Measurements from ENCODE around the gene SPOCK3.

GRCh38 chr4:166896254-166896653 is 338.0 kb downstream of the SPOCK3 start:
- TF ChIP-seq YY1 (IDR thresholded peaks at IDR 0.05; ENCODE audit: low read depth) (no peak), TAF1 (IDR thresholded peaks at IDR 0.05; ENCODE audit: low read depth) (no peak), REST (IDR thresholded peaks at IDR 0.05; ENCODE audit: low read depth) (no peak), TCF12 (IDR thresholded peaks at IDR 0.05; ENCODE audit: low read depth) (no peak), CREB1 (IDR thresholded peaks at IDR 0.05; ENCODE audit: low read depth) (no peak), TEAD4 (IDR thresholded peaks at IDR 0.05) (no peak), ZBTB7A (IDR thresholded peaks at IDR 0.05; ENCODE audit: low read depth) (no peak)
- TF ChIP-seq, protein P1, sequence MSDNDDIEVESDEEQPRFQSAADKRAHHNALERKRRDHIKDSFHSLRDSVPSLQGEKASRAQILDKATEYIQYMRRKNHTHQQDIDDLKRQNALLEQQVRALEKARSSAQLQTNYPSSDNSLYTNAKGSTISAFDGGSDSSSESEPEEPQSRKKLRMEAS (IDR thresholded peaks at IDR 0.05), result no peak
